Cortex of kidney (tissue), 1 donor: ENCODE measurements around the gene UBE2C.
A peak's percentile ranks its signal among the peaks of the same experiment; 100 is the strongest.
"Not testable (repeated sequence)": the region's sequence is repeated elsewhere in the genome, so short reads cannot be mapped to it uniquely, and the experiment has no call there.

Experiments used
- DNase-seq: peaks from one replicate; lab custom pipeline; 2025; lab: John Stamatoyannopoulos, UW

The UBE2C gene

GRCh38 chr20:45812157-45813005 is at the start of gene UBE2C:
TSS of gene UBE2C (plus strand) at chr20:45812644. CDS start at chr20:45812696, 52 bp downstream.
- DNase-seq = peak; percentile 49

GRCh38 chr20:45764618-45765282 is 47.7 kb upstream of the UBE2C start:
- DNase-seq = not testable (repeated sequence)

GRCh38 chr20:45765307-45765875 is 47.1 kb upstream of the UBE2C start:
- DNase-seq = no peak

- DNase-seq = no peak
Measured at GRCh38 chr20:45765980-45766379, 46.5 kb upstream of the UBE2C start.

- no peak for DNase-seq
Measured at GRCh38 chr20:45768479-45768878, 44.0 kb upstream of the UBE2C start.

- DNase-seq = no peak
Measured at GRCh38 chr20:45771182-45771759, 41.2 kb upstream of the UBE2C start.

- no peak for DNase-seq
Measured at GRCh38 chr20:45772693-45773092, 39.8 kb upstream of the UBE2C start.

- no peak for DNase-seq
Measured at GRCh38 chr20:45774945-45775344, 37.5 kb upstream of the UBE2C start.

GRCh38 chr20:45775411-45775810 is 37.0 kb upstream of the UBE2C start:
- no peak for DNase-seq

GRCh38 chr20:45776931-45777330 is 35.5 kb upstream of the UBE2C start:
- no peak for DNase-seq

GRCh38 chr20:45779011-45779915 is 33.2 kb upstream of the UBE2C start:
- no peak for DNase-seq

GRCh38 chr20:45780159-45780558 is 32.3 kb upstream of the UBE2C start:
- DNase-seq = no peak

GRCh38 chr20:45781391-45781931 is 31.0 kb upstream of the UBE2C start:
- DNase-seq = no peak

- no peak for DNase-seq
Measured at GRCh38 chr20:45782890-45783289, 29.6 kb upstream of the UBE2C start.

- no peak for DNase-seq
Measured at GRCh38 chr20:45783656-45784294, 28.7 kb upstream of the UBE2C start.

GRCh38 chr20:45788351-45788750 is 24.1 kb upstream of the UBE2C start:
- no peak for DNase-seq

GRCh38 chr20:45792317-45793118 is 19.9 kb upstream of the UBE2C start:
- no peak for DNase-seq

GRCh38 chr20:45796337-45797065 is 15.9 kb upstream of the UBE2C start:
- DNase-seq = no peak

- DNase-seq = not testable (repeated sequence)
Measured at GRCh38 chr20:45797510-45797909, 14.9 kb upstream of the UBE2C start.
